Hepatic stellate cell (primary cell): Measurements from ENCODE around the gene RRM2.
"Not testable (repeated sequence)": the region's sequence is repeated elsewhere in the genome, so short reads cannot be mapped to it uniquely, and the experiment has no call there.

Experiments used
- DNase-seq: peaks from one replicate; pipeline ENCODE4 v3.0.0; 2011; ENCODE audit warnings: low spot score

RRM2 gene

DNA sequence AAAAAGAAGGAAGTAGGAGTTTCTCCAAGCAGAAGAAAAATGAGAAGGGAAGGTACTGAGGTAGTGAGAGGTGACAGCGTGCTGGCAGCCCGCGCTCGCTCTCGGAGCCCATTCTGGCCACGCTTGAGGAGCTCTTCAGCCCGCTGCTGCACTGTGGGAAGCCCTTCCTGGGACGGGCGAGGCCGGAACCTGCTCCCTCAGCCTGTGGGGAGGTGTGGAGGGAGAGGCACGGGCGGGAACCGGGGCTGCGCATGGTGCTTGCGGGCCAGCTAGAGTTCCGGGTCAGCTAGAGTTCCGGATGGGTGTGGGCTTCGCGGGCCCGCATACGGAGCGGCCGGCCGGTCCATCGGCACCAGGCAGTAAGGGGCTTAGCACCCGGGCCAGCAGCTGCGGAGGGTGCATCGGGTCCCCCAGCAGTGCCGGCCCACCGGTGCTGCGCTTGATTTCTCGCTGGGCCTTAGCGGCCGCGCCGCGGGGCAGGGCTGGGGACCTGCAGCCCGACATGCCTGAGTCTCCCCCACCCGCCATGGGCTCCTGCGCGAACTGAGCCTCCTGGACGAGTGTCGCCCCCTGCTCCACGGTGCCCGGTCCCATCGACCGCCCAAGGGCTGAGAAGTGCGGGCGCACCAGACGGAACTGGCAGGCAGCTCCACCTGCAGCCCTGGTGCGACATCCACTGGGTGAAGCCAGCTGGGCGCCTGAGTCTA lies 31.2 kb upstream of the RRM2 start:
- DNase-seq, result no peak

DNA sequence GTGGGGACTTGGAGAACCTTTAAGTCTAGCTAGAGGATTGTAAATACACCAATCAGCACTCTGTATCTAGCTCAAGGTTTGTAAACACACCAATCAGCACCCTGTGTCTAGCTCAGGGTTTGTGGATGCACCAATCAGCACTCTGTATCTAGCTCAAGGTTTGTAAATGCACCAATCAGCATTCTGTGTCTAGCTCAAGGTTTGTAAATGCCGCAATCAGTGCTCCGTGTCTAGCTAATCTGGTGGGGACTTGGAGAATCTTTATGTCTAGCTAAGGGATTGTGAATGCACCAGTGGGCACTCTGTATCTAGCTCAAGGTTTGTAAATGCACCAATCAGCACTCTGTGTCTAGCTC lies 30.7 kb upstream of the RRM2 start:
- DNase-seq, result not testable (repeated sequence)

DNA sequence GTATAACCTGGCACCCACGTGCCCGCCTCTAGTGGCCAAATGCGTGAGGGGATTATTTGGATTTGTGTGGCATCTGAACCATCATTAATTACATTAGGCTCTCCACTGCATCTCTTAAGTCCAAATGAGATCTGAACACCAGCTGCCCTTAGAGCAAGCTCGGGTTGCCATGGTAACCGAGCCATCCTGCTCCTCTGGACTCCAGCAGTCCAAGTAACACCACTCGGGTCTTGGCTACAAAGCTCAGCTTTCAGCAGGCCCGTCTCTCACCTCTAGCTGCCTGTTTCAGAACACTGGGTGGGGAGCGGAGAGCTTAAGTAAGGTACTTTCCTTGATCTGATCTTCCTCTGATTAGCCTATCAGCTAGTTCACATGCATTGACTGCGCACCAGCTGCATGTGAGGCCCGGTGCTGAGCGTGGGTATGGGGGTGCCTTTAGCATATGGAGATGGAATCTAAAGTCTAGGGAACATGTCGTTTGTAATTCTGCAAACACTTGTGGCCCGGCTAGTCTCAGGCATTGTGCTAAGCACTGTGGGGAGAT lies 28.2 kb upstream of the RRM2 start:
- no peak for DNase-seq

DNA sequence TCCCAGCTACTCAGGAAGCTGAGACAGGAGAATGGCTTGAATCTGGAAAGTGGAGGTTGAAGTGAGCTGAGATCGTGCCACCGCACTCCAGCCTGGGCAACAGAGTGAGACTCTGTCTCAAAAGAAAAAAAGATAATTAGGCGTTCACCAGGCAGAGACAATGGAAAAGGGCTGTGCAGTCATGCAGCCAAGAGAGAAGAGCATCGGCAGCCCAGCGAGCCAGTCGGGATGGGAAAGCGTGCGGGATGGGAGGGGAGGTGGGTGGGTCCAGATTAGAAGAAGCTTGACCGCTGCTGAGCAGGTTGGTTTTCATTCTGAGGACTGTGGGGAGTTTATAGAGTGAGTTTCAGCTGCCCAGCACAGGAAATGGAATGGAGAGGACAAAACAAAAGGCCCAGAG lies 27.4 kb upstream of the RRM2 start:
- DNase-seq, result peak; percentile 1

DNA sequence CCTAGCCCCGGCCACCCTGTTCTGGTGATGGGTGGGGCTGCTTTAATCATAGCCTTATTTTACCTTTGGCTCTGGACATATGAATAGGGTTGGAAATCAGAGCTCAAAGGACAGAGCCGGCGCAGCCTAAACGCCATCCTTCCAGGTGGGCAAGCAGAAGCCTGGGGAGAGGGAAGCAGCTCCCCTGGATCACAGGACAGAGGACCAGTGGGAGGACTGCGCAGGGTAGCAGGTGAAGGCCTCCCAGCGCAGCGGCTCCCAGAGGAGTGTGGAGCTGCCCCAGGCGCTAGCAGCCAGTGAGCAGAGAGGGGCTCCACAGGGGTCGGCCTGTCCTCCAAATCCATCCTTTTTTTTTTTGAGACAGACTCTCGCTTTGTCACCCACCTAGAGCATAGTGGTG lies 25.9 kb upstream of the RRM2 start:
- DNase-seq, result no peak

DNA sequence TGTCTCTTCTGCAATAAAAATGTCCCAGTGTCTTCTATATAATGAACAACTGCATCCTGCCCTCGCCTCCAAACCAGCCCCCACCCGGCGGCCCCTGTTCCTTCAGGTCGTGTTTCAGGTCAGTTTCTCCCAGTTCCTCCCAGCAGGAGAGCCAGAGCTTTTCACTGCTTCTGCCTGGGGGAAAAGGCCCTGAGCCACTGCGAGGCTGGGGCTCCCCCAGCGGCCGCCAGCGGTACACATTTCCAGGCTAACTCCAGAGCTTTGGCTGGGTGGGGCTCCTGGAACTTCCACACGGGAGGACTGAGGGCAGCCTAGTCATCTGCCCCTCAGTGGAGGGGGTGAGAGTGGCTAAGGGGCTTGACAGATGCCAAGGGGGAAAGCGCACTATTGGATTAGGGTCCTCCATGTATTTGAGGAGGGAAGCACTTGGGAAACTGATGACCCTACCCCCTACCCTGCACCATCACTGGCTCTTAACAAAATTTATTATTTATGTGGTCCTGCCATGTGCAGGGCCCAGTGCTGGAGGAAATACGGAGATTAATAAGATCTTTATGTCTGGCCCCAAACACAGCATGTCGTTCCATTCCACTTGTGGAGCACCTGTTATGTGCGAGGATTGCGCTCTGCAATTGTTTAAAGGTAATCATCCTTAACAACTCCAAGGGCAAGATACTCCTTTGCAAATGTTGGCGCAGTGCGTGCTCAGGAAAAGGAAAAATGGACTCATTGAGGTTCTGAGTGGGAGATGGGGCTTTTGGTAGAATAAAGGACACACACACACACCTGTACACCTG lies 25.0 kb upstream of the RRM2 start:
- DNase-seq, result peak; percentile 91

DNA sequence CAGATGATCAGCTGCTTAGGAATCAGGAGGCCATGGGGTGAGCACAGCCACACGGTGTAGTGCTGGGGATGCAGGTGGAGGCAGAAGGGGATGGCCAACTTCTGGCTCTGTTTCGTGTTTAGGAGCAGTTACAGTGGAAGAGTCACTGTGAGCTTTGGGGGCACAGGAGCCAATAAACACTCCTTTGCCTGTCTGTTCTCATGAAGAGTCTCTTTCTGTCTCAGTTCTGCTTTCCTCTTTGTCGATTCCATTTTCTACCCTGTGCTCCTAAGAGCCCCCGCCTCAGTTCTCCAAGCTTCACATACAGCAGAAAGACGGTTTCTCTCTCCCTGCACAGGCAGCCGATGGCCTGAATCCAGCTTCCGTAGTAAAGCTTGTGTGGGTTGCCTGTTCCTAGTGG lies 21.0 kb upstream of the RRM2 start:
- no peak for DNase-seq

DNA sequence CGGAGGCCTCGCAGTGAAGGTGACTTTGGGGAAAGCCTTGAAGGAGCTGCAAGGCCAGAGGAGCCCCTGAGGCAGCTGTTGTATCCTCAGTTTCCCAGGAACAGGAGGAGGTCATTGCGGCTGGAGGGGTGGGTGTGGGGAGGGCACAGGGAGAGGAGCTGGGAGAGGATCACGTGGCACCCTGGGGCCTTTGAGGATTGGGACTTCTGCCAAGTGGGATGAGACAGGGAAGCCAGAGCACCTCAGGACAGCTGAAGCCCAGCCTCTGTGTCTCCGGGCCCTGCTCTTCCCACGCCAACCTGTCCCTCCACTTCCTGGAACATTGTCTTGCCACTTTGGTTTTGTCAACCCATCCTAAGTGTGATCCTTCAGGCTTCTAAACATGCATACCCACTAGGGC lies 19.4 kb upstream of the RRM2 start:
- DNase-seq, result no peak

DNA sequence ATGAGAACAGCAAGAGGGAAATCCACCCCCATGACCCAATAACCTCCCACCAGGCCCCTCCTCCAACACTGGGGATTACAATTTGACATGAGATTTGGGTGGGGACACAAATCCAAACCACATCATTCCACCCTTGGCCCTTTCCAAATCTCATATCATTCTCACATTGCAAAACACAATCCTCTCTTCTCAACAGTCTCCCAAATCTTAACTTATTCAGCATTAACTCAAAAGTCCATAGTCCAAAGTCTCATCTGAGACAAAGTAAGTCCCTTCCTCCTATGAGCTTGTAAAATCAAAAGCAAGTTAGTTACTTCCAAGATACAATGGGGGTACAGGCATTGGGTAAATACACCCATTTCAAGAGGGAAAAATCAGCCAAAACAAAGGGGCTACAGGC lies 17.6 kb upstream of the RRM2 start:
- not testable (repeated sequence) for DNase-seq

DNA sequence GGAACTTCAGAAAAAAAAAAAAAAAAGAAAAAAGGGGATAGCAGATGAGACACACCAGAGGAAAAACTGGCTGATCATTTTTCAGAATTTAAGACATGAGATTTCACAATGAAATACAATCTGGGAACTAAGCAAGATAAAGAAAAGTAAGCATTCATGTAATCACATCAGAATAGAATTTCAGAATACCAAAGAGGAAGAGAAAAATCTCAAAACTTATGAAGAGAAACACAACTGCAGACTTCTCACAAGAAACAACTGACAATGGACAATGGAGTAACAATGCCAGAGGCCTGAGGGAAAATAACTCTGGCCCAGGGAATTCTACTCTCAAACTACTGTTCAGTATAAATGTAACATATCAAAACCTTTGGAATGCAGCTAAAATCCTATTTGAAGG lies 13.2 kb upstream of the RRM2 start:
- DNase-seq, result no peak

DNA sequence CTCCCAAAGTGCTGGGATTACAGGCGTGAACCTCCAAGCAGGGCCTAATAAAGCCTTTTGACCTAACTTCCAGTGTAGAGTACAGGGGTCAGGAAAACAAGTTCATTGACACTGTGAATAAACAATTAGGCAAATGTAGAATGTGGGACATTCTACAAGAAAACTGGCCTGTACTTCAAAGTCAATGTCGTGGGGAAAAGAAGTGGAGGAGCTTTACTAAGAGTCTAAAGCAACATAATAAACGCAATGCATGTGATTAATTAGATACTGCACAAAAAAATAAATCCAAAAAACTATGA lies 3.6 kb upstream of the RRM2 start:
- DNase-seq, result no peak

DNA sequence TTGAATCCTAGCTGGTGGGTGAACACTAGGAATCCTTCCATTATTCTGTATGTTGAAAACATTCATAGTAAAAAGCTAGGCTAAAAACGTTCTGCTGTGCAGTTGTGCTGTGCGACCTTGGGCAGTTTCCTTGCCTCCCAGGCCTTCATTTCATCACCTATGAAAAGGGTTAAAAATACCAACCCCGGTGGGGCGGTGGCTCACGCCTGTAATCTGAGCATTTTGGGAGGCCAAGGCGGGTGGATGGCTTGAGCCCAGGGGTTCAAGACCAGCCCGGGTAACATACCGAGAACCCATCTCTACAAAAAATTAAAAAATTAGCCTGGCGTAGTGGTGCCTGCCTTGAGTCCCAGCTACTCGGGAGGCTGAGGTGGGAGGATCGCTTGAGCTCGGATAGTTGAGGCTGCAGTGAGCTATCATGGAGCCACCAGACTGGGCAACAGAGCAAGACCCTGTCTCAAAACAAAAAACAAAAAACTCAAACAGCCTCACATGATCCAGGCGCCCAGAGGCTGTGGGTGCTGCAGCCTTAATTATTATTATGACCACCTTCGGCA lies 2.9 kb upstream of the RRM2 start:
- DNase-seq, result no peak

DNA sequence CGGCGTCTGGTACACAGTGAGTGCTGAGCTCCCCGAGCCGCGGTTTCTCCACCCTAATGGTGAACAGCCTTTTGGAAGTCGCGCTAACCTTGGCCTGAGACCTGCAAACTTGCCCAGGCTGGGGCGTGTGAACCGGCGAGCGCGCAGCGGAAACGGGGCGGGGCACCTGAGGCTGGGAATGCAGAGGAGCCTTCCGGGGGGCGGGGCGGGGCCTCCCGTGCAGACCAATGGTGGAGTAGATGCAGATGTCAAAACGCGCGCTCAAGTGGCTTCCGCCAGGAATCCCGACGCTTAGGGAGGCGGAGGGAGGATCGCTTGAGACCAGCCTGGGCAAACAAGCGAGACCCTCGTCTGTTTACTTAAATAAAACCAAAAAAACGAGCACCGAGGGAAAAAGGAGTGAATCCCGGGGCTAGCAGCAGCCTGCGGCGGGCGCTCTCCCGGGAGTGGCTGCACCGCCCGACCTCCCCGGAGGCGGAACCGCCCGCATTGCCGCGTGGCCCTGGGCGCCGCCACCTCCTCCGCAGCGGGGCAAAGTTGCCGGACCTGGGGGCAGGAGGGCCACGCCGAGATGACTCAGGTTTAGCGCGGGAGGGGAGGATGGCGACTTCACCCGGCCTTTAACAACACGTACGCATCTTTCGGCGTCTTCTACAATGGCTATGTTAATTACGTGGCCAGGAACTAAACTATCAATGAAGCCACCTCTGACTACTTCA lies 2.2 kb upstream of the RRM2 start:
- peak; percentile 95 for DNase-seq

DNA sequence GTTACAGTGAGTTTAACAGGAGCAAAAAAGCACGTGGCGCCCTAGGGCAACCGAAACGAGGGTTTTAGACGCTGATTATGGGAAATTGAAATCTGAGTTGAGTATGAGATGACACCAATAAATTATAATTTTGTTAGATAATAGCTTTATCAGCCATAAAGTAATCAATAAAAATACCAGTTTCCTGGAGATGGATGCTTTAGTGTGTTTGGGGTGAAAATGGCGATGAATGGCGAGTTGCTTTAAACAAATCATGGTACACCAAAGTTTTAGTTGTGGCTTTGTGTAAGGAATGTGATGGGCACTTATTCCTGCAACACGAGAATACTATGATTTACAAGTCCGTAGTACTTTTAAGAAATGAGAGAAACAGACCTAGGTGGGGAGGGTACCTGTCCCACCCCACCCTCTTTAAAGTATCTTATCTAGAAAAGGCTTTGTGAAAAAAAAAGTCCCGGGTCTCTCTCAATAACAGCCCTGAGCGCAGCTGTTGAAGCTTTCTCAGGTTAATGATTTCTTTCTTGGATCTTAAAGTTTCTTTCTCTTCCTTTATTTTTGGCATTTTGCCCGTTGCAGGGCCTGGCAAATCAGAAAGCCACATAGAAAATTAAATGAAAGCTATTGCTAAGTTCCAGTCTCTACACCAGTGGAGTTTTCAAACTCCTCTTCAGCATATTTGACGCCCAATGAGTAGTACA lies 1.5 kb upstream of the RRM2 start:
- DNase-seq, result no peak

DNA sequence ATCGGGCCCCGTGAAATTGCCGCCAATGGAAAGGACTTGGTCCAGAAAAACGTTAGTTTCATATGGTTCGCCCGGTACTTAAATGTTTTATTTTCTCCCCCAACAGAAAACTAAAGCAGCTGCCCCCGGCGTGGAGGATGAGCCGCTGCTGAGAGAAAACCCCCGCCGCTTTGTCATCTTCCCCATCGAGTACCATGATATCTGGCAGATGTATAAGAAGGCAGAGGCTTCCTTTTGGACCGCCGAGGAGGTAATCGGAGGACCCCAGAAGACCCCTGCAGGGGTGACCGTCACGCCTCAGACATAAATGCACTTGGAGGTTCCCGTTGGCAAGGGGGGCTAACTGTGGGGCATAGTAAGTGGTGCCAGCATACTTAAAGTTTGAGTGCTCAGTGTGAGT lies 742 bp downstream of the RRM2 start:
- DNase-seq, result no peak

DNA sequence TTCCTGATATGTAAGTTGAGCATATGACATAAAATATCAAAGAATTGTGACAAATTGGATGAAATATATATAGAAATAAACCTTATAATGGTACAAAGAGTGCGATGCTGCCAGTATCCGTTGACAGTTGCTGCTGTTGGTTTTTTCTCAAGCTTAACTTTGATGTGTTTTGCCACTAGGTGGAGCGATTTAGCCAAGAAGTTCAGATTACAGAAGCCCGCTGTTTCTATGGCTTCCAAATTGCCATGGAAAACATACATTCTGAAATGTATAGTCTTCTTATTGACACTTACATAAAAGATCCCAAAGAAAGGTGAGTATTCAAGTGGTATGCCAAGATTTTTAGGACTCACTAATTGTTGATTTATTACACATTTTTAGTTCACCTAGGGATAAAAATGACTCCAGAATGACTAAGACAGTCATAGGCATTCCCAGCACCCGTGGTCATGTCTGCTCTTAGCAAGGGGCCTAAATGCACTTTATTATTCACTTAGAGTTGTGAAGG lies 2.1 kb downstream of the RRM2 start:
- peak; percentile 46 for DNase-seq

DNA sequence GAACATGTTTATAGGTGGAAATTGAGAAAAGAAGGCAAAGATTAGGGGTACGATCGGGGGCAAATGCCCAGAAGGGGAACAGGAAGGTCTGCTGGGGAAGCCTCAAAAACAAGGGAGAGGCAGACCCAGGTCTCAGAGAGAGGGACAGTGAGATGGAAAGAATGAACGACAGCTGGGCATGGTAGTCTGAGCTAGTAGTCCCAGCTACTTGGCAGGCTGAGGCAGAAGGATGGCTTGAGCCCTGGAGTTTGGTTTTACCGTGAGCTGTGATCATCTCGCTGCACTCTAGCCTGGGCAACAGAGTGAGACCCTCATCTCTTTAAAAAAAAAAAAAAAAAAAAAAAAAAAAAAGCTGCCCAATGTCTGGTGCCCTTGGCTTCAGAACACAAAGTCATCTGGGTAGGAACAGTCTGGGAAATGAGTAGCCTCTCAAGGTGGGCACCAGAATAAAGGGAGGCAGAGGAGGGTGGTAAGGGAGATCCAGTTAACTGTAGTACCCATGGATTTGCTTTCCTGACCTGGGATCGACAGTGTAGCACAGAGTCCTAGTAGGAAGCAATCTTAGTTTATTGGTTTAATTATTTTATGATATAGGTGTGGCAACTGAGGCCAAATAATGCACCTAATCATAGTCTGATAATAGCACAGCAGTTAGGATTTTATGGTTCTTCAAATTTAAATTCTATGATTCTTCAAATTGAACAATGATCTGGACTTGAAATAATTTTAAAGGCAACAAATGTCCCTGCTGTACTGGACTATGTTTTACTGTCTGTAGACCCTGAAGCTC lies 3.5 kb downstream of the RRM2 start:
- no peak for DNase-seq

DNA sequence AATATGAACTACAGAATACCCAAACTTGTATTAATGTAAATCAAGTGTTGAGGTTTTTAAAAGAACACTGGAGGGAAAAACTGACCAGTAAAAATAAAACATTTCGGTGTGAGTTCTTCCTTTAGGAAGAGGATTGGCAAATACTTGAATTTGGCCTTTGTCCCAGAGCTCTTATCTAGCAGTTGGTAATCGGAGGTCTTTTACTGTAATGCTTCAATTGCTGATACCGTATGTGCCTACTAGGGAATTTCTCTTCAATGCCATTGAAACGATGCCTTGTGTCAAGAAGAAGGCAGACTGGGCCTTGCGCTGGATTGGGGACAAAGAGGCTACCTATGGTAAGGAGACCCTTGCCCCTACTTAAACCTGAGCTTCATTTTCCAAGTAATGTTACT lies 4.1 kb downstream of the RRM2 start:
- no peak for DNase-seq

DNA sequence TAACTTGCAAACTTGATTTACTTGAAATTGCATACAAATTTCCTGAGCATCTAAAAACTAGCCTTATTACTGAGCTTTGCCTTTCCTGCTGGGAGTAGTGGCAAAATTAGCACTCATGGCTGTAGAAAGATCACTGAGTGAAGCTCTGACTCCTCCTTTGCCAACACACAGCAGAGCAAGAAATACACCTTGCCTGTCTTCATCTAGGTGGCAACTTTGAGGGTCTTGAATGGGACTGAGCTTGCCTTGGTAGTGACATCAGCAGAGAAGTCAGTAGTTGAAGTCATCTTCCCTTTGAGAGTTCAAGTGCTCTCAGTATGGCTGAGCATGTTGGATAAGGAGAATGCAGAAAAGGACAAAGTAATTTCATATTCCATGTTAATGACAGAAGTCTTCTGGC lies 5.9 kb downstream of the RRM2 start:
- DNase-seq, result no peak

DNA sequence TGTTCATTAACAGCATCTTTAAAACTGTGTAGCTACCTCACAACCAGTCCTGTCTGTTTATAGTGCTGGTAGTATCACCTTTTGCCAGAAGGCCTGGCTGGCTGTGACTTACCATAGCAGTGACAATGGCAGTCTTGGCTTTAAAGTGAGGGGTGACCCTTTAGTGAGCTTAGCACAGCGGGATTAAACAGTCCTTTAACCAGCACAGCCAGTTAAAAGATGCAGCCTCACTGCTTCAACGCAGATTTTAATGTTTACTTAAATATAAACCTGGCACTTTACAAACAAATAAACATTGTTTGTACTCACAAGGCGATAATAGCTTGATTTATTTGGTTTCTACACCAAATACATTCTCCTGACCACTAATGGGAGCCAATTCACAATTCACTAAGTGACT lies 7.0 kb downstream of the RRM2 start:
- DNase-seq, result no peak

DNA sequence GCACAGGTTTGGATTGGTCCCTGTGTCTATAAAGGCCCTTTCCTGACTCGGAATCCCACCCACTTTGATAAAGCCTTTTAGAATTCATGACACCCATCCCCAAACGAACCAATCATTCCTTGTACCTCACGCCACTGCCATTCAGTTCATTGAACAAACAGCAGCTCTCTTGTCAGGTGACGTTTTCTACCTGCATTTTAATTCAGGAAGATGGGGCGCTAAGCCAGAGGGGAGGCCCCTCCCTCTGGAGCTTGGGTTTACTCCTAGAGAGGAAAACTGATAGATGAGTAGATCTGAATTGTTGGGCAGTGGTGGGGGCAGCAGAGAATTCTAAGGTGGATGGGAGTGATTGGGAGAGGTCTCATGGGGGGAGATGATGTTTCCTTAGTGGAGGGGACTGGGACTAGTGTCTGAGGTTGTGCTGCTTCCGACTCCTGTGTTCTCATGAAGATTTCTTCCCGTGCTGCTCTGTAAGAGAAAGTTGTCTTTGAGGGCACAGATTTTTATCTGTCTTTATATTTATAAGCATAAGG lies 9.6 kb downstream of the RRM2 start:
- no peak for DNase-seq
